ENCODE results near the gene ABCA13. TPM values are rescaled to one million over a fixed set of nuclear protein-coding genes. Genes with fewer than 3 reads are reported as not detected.

The ABCA13 gene
- total and polyA plus RNA-seq, 4 donors: 1.2 to 23.2 (median 3.5) TPM

- Histone ChIP-seq H3K4me3 (no peak overlapping the region), H3K27me3 (ENCODE audit: control insufficient read depth in 3 of 3, insufficient read depth in 3 of 3, low read length in 2 of 3) (no peaks in the 10 kb centered on the region), H3K27ac (ENCODE audit: low read depth in 1 of 2, low read length in 1 of 2) (no peak overlapping the region), H3K9me3 (ENCODE audit: control insufficient read depth in 4 of 4, insufficient read depth in 3 of 4, low read length in 3 of 4) (no peaks in the 10 kb centered on the region), H3K9ac (ENCODE audit: insufficient read depth in 1 of 2, low read length in 2 of 2) (no peak overlapping the region), H3K4me1 (ENCODE audit: control insufficient read depth in 5 of 5, insufficient read depth in 5 of 5, low read length in 5 of 5) (no peaks in the 10 kb centered on the region), H3K36me3 (ENCODE audit: control insufficient read depth in 4 of 4, insufficient read depth in 4 of 4, low read length in 4 of 4) (no peaks in the 10 kb centered on the region)
- no peak for ATAC-seq (ENCODE audit: insufficient read depth, low FRiP score)
- 93 to 95% methylated on average over 1 of the region's 1 CpG for WGBS, 2 donors
- DNase-seq: no peak
- TF ChIP-seq, protein P1, sequence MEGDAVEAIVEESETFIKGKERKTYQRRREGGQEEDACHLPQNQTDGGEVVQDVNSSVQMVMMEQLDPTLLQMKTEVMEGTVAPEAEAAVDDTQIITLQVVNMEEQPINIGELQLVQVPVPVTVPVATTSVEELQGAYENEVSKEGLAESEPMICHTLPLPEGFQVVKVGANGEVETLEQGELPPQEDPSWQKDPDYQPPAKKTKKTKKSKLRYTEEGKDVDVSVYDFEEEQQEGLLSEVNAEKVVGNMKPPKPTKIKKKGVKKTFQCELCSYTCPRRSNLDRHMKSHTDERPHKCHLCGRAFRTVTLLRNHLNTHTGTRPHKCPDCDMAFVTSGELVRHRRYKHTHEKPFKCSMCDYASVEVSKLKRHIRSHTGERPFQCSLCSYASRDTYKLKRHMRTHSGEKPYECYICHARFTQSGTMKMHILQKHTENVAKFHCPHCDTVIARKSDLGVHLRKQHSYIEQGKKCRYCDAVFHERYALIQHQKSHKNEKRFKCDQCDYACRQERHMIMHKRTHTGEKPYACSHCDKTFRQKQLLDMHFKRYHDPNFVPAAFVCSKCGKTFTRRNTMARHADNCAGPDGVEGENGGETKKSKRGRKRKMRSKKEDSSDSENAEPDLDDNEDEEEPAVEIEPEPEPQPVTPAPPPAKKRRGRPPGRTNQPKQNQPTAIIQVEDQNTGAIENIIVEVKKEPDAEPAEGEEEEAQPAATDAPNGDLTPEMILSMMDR (IDR thresholded peaks at IDR 0.05; ENCODE audit: control extremely low read depth, extremely low read depth): no peak
Observed at GRCh38 chr7:48304641-48305040, 133.4 kb downstream of the ABCA13 start.

DNA sequence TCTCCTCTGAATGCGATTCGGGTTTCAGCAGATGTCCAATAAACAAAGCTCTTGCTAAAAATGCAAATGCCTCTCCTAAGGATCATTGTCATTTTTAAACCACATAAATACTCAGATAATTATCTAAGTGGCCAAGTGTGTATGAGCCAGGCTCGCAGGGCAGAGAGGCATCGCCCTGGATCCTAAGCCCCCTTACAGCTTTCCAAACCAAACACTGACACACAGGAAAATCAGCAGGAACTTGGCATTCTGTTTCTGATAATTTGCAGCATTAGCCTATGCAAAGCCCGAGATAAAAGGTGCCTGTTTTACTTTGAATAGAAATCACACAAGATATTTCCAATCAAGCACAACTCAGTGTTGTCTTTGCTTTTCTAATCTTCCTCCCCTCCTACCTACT, 134.4 kb downstream of the ABCA13 start:
- DNase-seq (no peak), ATAC-seq (ENCODE audit: insufficient read depth, low FRiP score) (no peak)
- TF ChIP-seq, protein P1 (IDR thresholded peaks at IDR 0.05; ENCODE audit: control extremely low read depth, extremely low read depth): no peak
- Histone ChIP-seq H3K27me3 (ENCODE audit: control insufficient read depth in 3 of 3, insufficient read depth in 3 of 3, low read length in 2 of 3) (no peaks in the 10 kb centered on the region), H3K4me3 (no peak overlapping the region), H3K4me1 (ENCODE audit: control insufficient read depth in 5 of 5, insufficient read depth in 5 of 5, low read length in 5 of 5) (no peaks in the 10 kb centered on the region), H3K27ac (ENCODE audit: low read depth in 1 of 2, low read length in 1 of 2) (no peak overlapping the region), H3K9ac (ENCODE audit: insufficient read depth in 1 of 2, low read length in 2 of 2) (no peak overlapping the region), H3K36me3 (ENCODE audit: control insufficient read depth in 4 of 4, insufficient read depth in 4 of 4, low read length in 4 of 4) (no peaks in the 10 kb centered on the region), H3K9me3 (ENCODE audit: control insufficient read depth in 4 of 4, insufficient read depth in 3 of 4, low read length in 3 of 4) (no peaks in the 10 kb centered on the region)
- 88 to 92% methylated on average over 5 of the region's 5 CpGs for whole genome bisulfite sequencing, 2 donors

DNA sequence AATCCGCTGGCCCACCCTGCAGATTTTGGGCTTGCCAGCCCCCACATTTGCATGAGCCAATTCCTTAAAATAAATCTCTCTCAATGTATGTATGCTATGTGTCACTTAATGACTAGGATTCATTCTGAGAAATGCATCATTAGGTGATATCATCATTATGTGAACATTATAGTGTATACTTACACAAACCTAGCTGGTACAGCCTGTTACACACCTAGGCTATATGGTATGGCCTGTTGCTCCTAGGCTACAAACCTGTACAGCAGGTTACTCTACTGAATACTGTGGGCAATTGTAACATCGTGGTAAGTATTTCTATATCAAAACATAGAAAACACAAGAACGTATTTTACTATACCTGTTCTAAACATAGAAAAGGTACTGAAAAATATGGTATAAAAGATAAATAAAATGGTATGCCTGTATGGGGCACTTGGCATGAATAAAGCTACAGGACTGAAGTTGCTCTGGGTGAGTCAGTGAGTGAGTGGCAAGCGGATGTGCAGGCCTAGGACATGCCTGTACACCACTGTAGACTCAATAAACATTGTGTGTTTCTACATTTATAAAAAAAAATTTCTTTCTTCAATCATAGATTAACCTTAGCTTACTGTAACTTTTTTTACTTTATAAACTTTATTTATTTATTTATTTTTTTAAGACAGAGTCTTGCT, 135.9 kb downstream of the ABCA13 start:
- H3K9me3 ChIP-seq (ENCODE audit: control insufficient read depth in 4 of 4, insufficient read depth in 3 of 4, low read length in 3 of 4): no peaks in the 10 kb centered on the region
- 89 to 92% methylated on average over 4 of the region's 4 CpGs for WGBS, 2 donors
- no peak overlapping the region for H3K9ac ChIP-seq (ENCODE audit: insufficient read depth in 1 of 2, low read length in 2 of 2)
- no peak overlapping the region for H3K4me3 ChIP-seq
- H3K4me1 ChIP-seq (ENCODE audit: control insufficient read depth in 5 of 5, insufficient read depth in 5 of 5, low read length in 5 of 5): no peaks in the 10 kb centered on the region
- ATAC-seq (ENCODE audit: insufficient read depth, low FRiP score): no peak
- H3K36me3 ChIP-seq (ENCODE audit: control insufficient read depth in 4 of 4, insufficient read depth in 4 of 4, low read length in 4 of 4): no peaks in the 10 kb centered on the region
- H3K27ac ChIP-seq (ENCODE audit: low read depth in 1 of 2, low read length in 1 of 2): no peak overlapping the region
- TF ChIP-seq, protein P1 (IDR thresholded peaks at IDR 0.05; ENCODE audit: control extremely low read depth, extremely low read depth): no peak
- H3K27me3 ChIP-seq (ENCODE audit: control insufficient read depth in 3 of 3, insufficient read depth in 3 of 3, low read length in 2 of 3): no peaks in the 10 kb centered on the region
- no peak for DNase-seq

DNA sequence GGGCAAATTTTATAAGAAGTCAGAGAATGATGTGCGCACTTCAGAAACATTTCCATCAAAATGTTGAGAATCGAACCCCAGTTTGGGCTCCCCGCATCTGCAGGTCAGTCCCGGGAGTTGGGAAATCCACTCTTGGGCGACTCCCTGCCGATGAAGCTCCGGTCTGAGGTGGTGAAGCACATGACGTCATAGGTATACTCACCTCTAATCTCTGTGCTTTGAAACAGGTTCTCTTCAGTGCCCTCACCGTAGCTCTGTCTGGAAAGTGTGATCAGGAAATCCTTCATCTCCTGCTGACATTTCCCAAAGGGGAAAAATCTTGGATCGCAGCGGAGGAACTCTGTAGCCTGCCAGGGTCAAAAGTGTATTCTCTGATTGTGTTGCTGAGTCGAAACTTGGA, 138.5 kb downstream of the ABCA13 start:
- no peak for DNase-seq
- H3K9me3 ChIP-seq (ENCODE audit: control insufficient read depth in 4 of 4, insufficient read depth in 3 of 4, low read length in 3 of 4): no peaks in the 10 kb centered on the region
- no peak for ATAC-seq (ENCODE audit: insufficient read depth, low FRiP score)
- WGBS, 2 donors: 81 to 86% methylated on average over 12 of the region's 12 CpGs
- H3K4me3 ChIP-seq: no peak overlapping the region
- TF ChIP-seq, protein P1 (IDR thresholded peaks at IDR 0.05; ENCODE audit: control extremely low read depth, extremely low read depth): no peak
- H3K4me1 ChIP-seq (ENCODE audit: control insufficient read depth in 5 of 5, insufficient read depth in 5 of 5, low read length in 5 of 5): no peaks in the 10 kb centered on the region
- no peaks in the 10 kb centered on the region for H3K27me3 ChIP-seq (ENCODE audit: control insufficient read depth in 3 of 3, insufficient read depth in 3 of 3, low read length in 2 of 3)
- H3K9ac ChIP-seq (ENCODE audit: insufficient read depth in 1 of 2, low read length in 2 of 2): no peak overlapping the region
- no peaks in the 10 kb centered on the region for H3K36me3 ChIP-seq (ENCODE audit: control insufficient read depth in 4 of 4, insufficient read depth in 4 of 4, low read length in 4 of 4)
- H3K27ac ChIP-seq (ENCODE audit: low read depth in 1 of 2, low read length in 1 of 2): no peak overlapping the region

Data from lung (tissue), 12 donors.